Cardiac fibroblast (primary cell): Measurements from ENCODE around the gene INAFM1.
"Not testable (repeated sequence)": the region's sequence is repeated elsewhere in the genome, so short reads cannot be mapped to it uniquely, and the experiment has no call there.

Source experiments
- DNase-seq, 2 donors: peaks; one replicate each; pipeline versions ENCODE4 v3.0.0 to v3.0.0-alpha.2; 2010; ENCODE audit warnings: low read depth in 2 of 2
- H3K4me3 ChIP-seq, 2 donors: replicated peaks in 1 of 2; 1 replicate in 1 of 2; 2 replicates in 1 of 2; pipeline ENCODE4 v1.5.1; 2011; ENCODE audit warnings: low read depth in 2 of 2, low read length in 2 of 2, mild to moderate bottlenecking in 2 of 2, moderate library complexity in 1 of 2
- TF ChIP-seq, protein P1 (sequence below): IDR thresholded peaks from one replicate; pipeline ENCODE4 v1.5.1; 2011; ENCODE audit warnings: low read depth, mild to moderate bottlenecking, low read length, inconsistent platforms

The INAFM1 gene

GRCh38 chr19:47256693-47257410, 17.8 kb upstream of the INAFM1 start:
- peak overlapping the region; percentile 60 to 65 for H3K4me3 ChIP-seq
- TF ChIP-seq, protein P1, sequence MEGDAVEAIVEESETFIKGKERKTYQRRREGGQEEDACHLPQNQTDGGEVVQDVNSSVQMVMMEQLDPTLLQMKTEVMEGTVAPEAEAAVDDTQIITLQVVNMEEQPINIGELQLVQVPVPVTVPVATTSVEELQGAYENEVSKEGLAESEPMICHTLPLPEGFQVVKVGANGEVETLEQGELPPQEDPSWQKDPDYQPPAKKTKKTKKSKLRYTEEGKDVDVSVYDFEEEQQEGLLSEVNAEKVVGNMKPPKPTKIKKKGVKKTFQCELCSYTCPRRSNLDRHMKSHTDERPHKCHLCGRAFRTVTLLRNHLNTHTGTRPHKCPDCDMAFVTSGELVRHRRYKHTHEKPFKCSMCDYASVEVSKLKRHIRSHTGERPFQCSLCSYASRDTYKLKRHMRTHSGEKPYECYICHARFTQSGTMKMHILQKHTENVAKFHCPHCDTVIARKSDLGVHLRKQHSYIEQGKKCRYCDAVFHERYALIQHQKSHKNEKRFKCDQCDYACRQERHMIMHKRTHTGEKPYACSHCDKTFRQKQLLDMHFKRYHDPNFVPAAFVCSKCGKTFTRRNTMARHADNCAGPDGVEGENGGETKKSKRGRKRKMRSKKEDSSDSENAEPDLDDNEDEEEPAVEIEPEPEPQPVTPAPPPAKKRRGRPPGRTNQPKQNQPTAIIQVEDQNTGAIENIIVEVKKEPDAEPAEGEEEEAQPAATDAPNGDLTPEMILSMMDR: no peak
- peak; percentile 100 for DNase-seq

DNA sequence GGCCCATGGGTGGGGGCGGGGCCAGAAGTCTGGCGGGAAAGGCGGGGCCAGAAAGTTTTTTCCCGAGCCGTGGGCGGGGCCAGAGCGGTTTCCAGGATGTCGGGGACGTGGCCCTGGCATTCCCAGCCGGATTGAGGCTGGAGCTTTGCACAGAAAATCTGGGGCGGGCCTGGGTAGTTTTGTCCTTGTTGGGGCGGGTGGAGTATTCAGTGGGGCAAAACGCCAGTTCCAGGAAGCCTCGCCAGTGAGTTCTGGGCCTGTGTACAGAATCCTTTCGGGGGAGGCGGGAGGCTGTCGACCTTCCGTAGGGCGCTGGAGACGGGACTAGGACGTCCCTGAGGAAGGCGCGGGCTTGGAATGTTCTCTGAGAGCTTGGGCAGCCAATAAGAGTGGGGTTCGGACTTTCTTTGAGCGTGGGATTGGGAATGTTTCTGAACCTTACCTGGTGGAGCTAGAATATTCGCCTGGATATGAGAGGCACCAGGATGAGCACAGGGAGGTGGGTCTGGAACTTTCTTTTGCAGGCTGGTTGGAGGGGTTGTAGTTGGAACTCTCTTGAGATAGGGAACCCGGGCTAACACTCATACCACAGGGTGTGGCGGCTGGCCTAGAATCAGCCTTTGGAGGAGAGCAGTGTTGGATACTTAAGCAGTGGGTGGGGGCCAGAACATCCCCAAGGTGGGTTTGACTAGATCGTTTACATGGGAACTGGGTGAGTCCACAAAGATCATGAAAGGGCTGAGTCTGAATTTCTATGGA, 17.1 kb upstream of the INAFM1 start:
- TF ChIP-seq, protein P1: no peak
- DNase-seq: no peak
- H3K4me3 ChIP-seq: peak overlapping the region; percentile 44 to 65

GRCh38 chr19:47258434-47258833, 16.3 kb upstream of the INAFM1 start:
- H3K4me3 ChIP-seq: peak overlapping the region; percentile 44 to 65
- TF ChIP-seq, protein P1: no peak
- DNase-seq: no peak

GRCh38 chr19:47258895-47259555, 15.7 kb upstream of the INAFM1 start:
- no peak overlapping the region for H3K4me3 ChIP-seq
- TF ChIP-seq, protein P1: no peak
- DNase-seq: no peak

DNA sequence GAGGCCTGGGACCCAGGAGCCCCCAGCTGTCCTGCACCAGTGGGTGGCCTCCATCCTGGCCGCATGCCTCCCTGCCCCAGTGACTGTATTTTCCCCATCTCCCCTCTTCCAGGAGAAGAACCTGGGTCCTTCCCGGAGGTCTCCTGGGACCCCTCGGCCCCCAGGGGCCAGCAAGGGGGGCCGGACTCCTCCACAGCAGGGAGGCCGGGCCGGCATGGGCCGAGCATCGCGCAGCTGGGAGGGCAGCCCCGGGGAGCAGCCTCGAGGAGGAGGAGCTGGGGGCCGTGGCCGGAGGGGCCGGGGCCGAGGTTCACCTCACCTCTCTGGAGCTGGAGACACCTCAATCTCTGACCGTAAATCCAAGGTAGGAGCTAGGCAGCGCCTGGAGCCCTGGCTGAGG, 14.2 kb upstream of the INAFM1 start:
- H3K4me3 ChIP-seq: no peak overlapping the region
- TF ChIP-seq, protein P1: no peak
- no peak for DNase-seq

DNA sequence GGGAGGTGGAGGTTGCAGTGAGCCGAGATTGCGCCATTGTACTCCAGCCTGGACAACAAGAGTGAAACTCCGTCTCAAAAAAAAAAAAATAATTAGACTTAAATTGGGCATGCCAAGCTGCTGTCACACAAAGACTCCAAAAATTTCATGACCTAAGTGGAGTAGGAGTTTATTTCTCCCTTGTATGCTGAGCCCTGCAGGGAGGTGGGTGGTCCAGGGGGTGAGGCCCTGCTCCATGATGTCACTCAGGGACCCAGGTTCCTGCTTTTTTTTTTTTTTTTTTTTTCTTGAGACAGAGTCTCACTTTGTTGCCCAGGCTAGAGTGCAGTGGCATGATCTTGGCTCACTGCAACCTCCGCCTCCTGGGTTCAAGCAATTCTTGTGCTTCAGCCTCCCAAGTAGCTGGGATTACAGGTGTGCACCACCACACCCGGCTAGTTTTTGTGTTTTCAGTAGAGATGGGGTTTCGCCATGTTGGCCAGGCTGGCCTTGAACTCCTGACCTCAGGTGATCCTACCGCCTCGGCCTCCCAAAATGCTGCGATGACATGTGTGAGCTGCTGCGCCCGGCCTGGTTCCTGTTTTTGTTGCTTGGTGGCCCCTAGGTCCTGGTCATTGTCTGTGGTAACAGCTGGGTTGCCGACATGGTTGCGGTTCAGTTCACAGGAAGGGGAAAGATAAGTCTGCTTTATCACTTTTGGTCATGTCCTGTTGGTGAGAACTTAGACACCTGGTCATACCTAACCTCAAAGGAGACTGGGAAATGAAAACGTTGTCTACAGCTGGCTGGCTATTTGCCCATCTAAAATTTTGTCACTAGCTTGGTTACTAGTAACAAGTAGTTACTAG, 12.5 kb upstream of the INAFM1 start:
- DNase-seq, H3K4me3 ChIP-seq: not testable (repeated sequence)
